Cerebellar nuclear complex (tissue), 1 donor: Measurements from ENCODE around the gene ITPRID1.

ENCODE experiments used
- DNase-seq, 2 experiments: peaks; one replicate each; lab custom pipeline; 2025; lab: John Stamatoyannopoulos, UW

ITPRID1 gene

GRCh38 chr7:31695859-31696614 is 182.1 kb downstream of the ITPRID1 start:
- DNase-seq, result no peak

DNA sequence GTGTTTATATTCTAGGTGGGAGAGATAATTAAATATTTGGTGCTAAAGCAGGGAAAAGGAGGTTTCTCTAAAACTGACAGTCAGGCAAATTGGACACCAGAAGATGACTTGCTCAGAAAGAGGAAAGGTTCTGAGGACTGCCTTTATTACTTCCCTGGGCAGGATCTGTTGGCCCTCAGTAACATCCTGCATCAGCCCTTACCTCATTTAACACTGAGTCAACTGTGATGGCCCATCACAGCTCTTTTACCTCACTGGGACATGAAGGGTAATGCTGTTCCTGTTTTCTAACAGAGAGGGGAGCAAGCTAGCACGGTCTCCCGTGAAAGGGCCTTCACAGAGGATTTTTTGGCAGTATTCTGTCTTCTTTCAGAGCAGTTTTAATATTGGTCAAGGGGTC is 185.2 kb downstream of the ITPRID1 start:
- no peak for DNase-seq

- no peak for DNase-seq
Measured at GRCh38 chr7:31702354-31702753, 188.5 kb downstream of the ITPRID1 start.

GRCh38 chr7:31705377-31705776 is 191.5 kb downstream of the ITPRID1 start:
- DNase-seq, result no peak

GRCh38 chr7:31707089-31707488 is 193.2 kb downstream of the ITPRID1 start:
- DNase-seq, result no peak
